ENCODE results near the gene PLD1.
"Not testable (repeated sequence)": the region's sequence is repeated elsewhere in the genome, so short reads cannot be mapped to it uniquely, and the experiment has no call there.

The PLD1 gene

DNA sequence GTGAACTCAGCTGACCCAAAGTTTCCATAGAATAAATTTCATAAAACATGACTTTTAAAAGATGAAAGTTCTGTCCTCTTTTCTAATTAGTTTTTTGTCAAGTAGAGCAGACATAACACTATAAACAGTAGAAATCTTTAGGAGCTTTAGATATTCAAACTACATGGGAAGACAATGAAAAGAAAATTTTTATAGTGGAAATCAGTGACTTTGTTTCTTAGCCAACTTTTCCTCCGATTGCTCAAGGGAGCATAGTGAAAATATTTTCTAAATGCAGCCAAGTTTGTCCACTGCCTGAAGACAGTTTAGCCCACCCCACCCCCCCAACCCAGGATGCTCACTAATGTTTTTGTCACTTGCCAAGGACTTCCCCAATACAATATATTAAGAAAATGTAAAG lies 114.9 kb downstream of the PLD1 start:
- DNase-seq (ENCODE audit: low read depth), result no peak

DNA sequence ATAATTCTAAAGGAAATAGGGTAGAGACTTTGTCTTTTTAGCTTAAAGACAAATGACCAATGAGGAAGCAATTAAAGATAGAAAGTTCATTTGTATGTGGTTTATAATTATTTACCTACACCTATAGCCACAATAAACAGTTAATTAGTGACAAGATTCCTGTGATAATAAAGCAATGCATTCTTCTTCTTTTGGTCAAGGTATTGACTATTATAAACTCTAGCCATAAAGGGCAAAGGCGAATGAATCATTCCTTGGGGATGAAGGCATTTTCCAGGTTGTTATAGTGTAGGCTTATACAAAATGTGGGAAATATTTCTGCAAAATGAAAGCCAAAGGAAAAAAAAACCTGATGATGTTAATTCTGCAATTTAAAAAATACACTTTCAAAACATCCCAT lies 115.4 kb downstream of the PLD1 start:
- no peak for DNase-seq (ENCODE audit: low read depth)

DNA sequence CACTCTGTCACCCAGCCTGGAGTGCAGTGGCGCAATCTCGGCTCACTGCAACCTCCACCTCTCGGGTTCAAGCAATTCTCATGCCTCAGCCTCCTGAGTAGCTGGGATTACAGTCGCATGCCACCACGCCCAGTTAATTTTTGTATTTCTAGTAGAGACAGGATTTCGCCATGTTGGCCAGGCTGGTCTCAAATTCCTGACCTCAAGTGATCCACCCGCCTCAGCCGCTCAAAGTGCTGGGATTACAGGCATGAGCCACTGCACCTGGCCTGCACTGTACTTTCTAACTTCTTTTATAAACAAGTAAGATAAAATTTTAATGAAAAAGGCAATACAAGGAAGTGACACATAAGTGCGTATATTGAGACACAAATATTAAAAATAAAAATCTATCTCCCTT lies 117.7 kb downstream of the PLD1 start:
- not testable (repeated sequence) for DNase-seq (ENCODE audit: low read depth)

DNA sequence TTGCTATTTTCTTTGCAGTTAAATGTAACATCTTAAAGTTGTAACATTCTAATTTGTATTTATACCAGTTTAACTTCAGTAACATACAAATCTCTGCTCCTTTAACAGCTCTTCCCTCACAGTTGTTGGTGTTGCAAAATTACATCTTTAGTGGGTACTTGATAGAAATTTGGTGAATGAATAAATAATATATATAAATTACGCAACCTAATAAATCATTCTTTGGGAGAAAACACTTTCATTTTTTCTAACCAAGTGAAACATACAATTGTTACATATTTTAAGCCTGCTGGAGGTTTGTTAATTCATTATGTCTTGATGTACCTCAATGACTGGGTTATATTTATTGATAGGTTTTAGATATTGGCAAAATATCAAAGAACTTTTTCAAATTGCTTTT lies 118.8 kb downstream of the PLD1 start:
- DNase-seq (ENCODE audit: low read depth), result no peak

DNA sequence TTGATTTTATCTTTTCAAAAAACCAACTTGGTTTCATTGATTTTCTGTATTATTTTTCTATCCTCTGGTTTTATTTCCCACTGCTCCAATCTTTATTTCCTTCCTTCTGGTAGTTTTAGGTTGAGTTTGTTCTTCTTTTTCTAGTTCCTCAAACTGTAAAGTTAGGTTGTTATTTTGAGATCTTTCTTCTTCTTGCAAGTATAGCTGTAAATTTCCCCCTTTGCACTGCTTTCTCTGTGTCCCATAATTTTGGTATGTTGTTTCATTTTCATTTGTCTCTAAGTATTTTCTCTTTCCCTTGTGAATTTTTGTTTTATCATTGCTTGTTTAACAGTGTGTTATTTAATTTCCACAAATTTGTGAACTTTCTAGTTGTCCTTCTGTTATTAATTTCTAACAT lies 120.0 kb downstream of the PLD1 start:
- DNase-seq (ENCODE audit: low read depth), result no peak

DNA sequence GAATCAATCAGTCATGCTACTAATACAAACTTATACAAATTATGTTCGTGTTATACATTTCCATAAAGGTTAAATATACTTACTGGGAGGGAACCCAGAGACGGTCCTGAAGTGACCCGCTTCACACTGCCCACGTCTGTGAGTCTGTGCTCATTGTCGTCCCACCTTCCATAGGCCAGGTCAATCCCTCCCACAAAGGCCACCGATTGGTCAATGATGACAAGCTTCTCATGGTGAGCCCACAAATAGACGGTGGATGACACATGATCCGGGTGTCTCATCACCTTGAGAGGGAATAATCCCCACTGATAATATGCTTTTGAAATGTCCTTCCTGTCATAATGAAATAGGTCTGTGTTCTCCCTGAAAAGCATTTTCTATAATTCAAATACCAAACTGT lies 121.7 kb downstream of the PLD1 start:
- DNase-seq (ENCODE audit: low read depth), result no peak

DNA sequence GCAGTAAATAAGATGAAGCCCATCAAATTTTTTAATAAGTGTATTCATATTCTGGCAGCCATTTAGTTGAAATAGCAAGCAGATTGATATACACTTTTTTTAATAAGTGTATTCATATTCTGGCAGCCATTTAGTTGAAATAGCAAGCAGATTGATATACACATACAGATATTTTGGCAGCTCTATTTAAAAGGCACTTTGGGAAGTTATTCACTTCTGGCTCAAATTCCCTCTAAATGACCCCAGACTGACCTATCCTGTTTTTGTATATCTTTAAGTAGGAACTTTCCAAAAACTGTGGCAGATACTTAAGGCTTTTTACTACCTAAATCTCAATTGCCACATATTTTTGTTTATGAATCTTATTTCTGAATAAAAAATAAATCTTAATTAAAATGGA lies 122.3 kb downstream of the PLD1 start:
- no peak for DNase-seq (ENCODE audit: low read depth)

DNA sequence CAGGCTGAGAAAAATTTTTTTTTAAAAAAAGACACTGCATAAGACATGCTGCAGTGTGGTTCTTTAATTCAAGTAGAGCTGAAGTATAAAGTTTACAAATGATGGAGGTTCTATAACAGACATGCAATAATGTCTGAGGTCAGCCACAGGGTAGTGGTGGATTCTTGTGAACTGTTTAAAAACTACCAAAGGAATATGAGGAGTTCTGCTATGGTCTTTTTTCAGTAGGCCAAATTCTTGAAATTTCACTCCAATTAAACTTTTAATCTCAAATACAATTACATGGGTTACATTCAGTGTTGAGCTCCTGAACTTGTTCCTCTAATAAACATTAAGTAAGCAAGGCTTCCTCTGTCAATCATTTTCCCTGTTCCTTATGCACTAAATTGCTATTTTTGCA lies 122.7 kb downstream of the PLD1 start:
- DNase-seq (ENCODE audit: low read depth), result no peak

DNA sequence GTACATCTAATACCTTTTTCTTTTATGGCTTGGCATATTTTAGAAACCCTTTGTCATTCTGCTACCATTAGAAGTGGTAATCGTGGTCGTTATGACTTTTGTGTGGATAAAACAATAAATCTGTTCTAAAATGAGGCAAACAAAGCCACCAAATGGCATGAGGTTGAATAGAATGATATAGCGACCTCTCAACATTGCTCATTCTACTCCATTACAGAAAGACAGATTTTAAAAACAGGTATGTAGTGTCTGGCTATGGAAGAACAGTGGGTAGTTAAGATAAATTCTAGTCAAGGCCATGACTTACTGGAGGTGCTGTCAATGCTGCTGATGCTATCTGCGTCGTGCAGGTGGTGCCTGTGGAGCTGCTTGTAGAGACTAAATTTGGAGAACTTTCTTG lies 123.2 kb downstream of the PLD1 start:
- no peak for DNase-seq (ENCODE audit: low read depth)

DNA sequence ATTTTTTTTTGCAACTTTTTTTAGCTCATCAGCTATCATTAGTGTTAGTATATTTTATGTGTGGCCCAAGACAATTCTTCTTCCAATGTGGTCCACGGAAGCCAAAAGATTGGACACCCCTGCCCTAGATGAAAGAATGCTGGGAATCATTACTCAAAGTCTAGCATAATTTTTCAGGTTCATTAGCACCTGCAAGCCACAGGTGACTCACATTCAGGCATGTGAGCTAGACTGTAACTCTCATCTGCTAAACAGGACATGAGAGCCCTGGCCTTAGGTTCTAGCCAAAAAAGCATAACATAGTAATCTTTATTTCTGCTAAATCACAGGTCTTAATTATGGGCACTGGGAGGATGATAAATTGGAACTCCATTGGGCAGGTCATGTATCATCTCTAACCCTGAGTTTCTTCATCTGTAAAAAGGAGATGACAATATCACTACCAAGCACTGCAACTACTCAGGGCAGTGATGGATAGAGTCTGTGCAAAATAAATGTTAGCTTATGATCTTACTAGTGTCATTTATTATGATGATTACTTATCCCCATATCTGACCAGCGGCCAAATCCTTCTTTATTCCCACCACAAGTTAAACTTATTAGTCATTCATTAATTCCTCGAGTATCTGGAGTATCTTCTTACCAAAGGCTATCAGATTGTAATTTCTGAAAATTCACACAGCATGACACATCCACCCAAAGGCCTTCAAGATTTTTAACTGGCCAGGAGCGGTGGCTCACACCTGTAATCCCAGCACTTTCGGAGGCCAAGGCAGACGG lies 125.0 kb downstream of the PLD1 start:
- DNase-seq (ENCODE audit: low read depth), result no peak

DNA sequence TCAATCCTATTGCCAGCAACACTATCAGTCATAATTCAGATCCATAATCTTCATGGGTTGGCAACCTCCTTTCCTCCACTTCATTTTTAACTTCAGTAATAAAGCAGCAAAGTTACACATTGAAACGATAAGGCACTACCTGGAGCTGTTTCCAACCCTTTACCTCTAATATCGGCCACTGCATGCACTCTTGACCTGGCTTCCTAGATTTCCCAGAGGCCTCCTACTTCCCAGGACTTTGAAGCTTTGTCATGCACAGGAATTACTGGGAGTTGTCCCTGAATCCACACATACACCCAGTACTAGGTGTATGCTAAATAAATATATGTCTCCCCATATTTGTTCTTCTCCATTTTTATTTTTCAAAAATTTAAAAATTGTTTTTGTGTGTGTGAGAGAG lies 126.1 kb downstream of the PLD1 start:
- DNase-seq (ENCODE audit: low read depth), result no peak

DNA sequence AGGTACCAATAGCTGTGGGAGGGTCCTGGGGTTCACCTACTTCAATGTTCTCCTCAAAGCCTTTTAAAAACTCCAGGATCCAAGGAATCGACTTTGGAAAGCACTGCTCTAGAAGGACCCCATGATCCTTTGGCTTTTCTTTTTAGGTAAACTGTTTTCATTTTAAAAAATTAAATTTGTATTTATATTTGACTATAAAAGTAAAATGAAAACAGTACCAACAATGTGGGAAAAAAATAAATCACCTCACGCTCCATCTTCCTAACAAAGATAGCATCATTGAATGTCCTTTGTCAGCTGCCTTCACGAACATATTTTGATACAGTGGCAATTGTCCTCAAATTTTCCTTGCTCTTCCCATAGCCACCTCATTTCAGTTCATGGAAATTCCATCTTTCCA lies 127.5 kb downstream of the PLD1 start:
- DNase-seq (ENCODE audit: low read depth), result no peak

DNA sequence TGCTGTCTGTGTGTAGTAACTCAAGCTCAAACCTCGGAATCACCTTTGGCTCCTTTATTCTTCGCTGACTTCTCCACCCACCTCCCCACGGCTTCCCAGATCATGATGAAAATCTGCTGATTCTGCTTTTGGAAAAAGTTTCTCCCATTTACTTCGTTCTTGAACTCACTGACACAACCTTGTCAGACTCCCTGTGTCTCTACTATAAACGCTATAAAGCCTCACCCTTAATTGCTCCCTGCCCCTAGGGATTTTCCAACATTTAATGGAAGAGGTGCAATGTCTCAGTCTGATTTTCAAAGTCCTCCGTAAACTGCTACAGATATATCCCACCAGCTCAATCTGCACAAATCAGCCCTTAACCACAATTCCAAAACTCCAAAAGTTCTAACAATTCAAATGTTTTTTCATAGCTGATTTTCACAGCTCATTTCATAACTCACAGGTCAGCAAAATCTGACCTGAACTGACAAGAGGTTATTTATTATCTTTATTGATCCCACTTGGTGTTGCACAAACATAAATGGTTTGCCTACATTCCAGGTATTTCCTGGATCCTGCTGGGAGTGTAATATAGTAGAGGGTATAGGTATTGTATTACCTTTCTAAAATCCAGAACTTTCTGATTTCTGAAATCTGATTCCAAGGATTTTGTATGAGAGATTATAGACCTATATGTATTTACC lies 129.4 kb downstream of the PLD1 start:
- no peak for DNase-seq (ENCODE audit: low read depth)

DNA sequence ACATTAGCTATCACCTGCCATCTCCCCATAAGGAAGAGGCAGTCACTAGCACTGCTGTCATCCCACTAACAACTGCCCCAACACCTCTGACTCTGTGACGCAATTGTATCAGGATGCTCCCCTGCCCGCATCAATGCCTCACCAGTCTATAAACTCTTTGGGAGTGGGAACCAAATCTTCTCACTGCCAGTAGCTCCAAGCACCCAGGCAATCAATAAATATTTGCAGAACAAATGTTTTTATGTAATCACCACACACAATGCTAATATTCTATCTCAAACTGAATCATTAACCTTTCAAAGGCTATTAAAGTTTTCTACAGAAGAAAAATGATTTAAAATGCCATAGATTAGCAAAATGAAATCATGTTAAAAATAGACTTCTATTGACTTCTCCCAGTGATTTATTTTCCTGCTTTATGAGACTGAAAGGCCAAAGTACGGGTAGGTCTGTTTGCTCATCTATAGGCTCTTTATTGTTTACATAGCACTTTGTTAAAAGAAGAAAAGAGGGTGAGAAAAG lies 131.3 kb downstream of the PLD1 start:
- DNase-seq (ENCODE audit: low read depth), result no peak

DNA sequence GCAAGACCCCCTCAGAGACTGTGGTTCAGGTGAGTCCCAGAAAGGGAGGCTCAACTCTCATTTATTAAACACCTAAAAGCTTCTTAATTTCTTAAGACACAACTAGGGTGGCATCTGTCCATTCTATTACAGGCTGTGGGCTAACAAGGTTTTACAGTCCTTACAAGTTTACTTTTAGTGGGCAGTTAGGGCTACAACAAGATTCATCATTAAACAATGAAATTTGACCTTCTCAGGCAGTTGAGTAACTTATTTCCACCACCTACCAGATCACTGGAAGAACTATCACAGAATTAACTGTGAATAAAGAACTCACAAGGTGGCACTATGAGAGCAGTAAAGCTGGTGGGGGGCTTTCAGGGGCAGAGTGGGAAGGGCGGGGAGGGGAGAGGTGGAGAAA lies 132.6 kb downstream of the PLD1 start:
- no peak for DNase-seq (ENCODE audit: low read depth)

DNA sequence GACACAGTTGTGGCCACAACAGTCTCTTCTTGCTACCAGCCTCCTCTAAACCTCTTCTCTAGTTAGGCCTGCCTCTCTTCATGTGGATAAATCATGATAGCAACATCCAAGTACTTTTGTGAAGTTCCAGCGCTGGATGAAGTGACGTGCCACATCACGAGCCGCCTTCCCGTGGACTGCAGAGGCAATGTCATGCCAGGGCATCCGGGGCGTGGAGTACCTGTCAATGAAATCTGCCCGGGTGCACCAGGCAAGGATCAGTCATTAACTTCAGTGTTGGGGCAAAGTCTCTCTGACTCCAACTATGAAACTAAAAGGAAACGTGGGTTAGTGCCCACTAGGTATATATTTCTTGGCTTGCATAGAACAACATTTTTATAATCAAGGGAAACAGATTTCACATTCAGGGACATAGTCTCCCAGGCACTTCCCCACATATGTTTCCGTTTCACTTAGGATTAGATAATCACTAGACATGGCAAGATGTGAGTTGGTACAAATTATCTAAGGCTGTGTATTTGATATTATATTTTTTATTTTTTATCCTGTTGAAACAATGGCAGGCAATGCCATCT lies 133.6 kb downstream of the PLD1 start:
- DNase-seq (ENCODE audit: low read depth), result no peak

DNA sequence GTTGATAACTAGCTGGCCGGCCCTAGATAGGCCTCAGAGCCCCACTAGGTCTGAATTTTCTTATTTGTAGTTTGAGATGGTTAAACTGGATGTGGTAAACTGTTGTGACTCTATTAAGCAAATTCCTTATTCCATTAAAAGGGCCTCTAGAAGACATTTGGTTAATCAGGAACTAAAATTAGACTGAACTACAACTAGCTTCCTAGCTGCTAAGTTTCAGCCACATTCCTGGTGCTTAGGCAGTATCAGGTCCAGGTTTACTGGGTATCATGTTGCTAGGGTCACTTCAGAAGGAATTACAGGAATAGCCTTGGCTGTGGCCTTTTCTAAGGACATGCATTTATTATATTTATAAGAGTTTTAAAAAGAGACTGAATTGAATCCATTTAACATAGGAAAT lies 136.3 kb downstream of the PLD1 start:
- no peak for DNase-seq (ENCODE audit: low read depth)

DNA sequence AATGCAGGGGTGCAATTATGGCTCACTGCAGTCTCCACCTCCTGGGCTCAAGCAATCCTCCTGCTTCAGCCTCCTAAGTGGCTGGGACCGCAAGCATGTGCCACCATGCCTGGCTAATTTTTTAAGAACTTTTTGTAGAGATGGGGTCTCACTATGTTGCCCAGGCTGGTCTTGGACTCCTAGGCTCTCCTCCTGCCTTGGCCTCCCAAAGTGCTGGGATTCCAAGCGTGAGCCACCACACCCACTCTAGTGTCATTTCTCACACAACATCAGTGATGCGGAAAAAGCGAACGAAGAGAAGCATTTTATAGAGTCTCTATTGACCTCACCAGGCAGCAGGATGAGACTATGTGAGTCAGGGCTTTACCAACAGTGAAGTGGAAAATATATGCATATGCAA lies 137.7 kb downstream of the PLD1 start:
- DNase-seq (ENCODE audit: low read depth), result no peak

DNA sequence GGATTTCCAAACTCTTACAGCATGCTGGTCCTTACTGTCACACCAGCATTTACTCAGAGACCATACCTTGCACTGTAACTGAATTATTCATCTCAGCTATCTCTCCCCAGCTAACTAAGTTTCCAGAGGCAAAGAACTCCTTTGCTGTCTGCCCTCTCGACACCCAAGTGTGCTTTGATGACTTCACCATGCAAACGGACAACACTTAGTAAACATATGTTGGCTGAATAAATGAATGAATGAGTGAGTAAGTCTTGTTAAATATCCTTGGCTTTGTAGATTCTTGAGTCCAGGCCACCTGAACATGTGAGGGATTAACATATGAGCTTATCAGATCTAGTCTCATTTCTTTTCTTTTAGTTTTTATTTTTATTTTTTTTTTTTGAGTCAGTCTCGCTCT lies 138.2 kb downstream of the PLD1 start:
- no peak for DNase-seq (ENCODE audit: low read depth)

DNA sequence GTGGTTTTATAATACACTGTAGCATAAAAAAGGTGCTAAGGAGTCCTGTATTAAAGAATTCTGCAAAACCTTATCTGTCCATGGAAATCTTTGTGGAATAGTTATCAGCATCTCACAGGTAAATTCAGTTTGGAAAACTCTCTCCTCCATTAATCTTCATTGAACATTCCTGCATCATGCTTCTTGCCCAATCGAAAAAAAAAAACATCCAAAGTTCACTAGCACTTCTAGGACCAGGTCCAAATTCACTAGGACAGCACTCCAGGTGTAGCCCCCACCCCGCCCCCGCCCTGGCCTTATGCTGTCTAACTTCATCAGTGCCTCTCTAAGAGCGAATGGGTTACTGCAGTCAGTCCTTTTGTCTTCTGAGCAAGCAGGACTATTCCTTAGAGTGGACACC lies 138.6 kb downstream of the PLD1 start:
- DNase-seq (ENCODE audit: low read depth), result no peak

DNA sequence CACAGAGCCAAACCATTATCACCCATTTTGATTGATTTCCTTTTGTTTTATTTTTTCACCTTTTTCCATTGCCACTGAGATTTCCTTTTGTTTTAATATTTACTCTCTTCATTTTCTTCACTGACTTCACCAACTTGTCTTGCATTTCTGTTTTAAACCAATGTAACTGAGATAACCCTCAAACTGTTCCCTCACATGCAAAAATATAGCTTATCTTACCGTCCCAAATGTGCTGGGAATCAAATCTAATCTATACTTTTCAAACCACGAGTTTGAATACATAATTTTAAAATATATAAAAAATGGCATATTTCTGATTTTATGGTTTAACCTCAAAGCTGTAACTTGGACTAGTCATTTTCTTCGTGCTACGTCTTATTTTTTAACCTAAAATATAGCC lies 143.8 kb downstream of the PLD1 start:
- DNase-seq (ENCODE audit: low read depth), result no peak

DNA sequence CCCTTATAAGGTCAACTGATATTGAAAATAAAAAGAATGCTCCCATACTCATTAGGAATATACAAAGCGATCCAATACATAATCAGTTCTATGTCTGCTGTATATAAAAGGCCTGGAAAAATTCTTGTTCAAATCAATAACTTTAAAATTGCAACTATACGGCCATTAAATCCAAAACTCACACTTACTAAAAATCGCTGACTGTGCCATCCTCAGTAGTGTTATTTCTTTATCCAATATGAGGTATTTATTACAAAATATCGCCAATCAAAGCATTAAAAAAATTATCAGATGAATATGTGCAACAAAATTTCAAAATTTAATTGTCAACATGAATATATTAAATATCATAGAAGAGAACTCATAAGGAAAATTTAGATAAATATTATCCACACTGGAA lies 146.5 kb downstream of the PLD1 start:
- DNase-seq (ENCODE audit: low read depth), result no peak

DNA sequence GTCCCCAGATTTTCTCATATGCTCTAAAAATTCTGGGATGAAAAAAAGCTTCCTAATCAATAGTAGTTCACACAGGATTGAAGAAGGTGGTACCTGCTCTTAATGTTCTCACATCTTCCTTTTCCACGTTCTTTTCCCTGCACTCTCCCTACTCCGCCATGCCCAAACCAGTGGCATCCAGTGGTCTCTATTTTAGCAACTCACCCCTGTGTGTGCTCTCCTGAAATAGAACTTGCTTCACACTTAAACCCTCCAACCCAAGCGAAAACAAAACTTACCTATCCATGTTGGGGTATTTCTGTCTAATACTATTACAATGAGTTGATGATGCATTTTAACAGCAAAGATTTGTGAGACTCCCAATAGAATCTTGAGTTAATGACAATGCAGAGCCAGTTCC lies 148.8 kb downstream of the PLD1 start:
- DNase-seq (ENCODE audit: low read depth), result no peak
